ENCODE measurements around the gene SECISBP2.
A peak's percentile ranks its signal among the peaks of the same experiment; 100 is the strongest.
"Not testable (repeated sequence)": the region's sequence is repeated elsewhere in the genome, so short reads cannot be mapped to it uniquely, and the experiment has no call there.

SECISBP2 gene

GRCh38 chr9:89365532-89365912 lies 47.2 kb downstream of the SECISBP2 start:
- no peak for DNase-seq

DNA sequence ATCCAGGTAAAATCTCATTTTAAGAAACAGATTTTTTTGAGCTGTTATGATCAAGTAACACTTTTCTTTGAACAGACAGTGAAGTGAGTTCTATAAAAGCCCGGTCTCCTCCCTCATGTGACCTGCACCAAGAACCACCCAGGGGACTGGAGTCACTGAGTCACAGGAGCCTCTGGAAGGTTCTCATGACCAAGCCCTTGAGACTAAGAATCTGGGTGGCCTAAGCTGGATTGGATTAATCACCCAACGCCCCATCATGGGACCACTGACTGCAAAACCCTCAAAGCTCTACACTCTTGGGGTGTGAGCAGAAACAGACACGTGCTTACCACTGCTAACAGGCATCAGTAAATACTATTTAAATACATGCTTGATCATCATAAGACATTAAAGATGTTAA lies 48.4 kb downstream of the SECISBP2 start:
- DNase-seq: no peak

DNA sequence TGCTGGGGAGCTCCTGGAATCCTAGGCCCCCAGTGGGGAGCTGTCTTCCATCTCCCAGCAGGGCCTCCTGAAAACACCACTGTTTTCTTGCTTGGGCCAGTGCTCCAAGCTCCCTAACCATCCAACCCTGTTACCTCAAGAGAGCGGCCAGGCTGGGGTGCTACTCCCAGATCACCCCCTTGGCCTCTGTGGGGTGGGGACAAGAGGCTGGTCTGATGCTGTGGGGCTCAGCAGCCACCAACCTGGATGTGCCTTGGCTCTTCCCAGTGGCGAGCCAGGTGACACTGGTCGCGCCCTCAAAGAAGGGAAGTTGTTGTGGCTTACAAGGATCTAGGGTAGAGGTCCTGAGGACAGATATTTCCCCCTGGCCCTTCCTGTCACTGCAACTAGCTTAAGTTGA lies 49.0 kb downstream of the SECISBP2 start:
- no peak for DNase-seq

GRCh38 chr9:89367726-89368437 lies 49.6 kb downstream of the SECISBP2 start:
- no peak for DNase-seq

- no peak for DNase-seq
Measured at GRCh38 chr9:89368550-89368949, 50.2 kb downstream of the SECISBP2 start.

GRCh38 chr9:89368978-89369377 lies 50.7 kb downstream of the SECISBP2 start:
- DNase-seq: no peak

- no peak for DNase-seq
Measured at GRCh38 chr9:89370593-89370992, 52.3 kb downstream of the SECISBP2 start.

DNA sequence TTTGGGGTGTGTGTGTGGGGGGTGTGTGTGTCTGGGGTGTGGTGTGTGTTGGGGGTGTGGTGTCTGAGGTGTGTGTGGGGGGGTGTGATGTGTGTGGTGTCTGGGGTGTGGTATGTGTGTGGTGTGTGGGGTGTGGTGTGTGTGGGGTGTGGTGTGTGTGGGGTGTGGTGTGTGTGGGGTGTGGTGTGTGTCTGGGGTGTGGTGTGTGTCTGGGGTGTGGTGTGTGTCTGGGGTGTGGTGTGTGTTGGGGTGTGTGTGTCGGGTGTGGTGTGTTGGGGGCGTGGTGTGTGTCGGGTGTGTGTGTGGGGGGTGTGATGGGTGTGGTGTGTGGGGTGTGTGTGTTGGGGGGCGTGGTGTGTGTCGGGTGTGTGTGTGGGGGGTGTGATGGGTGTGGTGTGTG lies 53.5 kb downstream of the SECISBP2 start:
- DNase-seq: not testable (repeated sequence)

DNA sequence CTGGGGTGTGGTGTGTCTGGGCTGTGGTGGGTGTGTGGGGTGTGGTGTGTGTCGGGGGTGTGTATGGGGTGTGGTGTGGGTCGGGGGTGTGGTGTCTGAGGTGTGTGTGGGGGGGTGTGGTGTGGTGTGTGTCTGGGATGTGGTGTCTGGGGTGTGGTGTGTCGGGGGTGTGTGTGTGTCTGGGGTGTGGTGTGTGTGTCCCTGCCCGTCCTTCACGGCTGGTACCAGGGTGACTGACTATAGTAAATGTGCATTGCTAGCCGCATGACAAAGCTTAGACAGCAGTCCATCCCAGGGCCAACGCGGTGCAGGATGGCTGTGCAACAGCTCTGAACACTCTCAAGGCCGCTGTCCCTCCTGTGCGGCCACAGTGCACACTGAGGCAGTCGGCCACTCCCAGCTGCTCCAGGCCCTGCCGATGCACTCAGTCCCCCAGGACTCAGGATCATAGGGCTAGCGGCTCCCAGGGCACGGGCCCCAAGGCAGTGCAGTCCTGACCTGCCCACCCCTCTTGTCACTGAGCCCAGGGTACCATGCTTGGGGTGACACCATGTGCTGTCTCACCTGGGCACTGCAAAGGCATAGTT lies 54.0 kb downstream of the SECISBP2 start:
- peak; percentile 21 for DNase-seq

- DNase-seq: no peak
Measured at GRCh38 chr9:89372979-89373378, 54.7 kb downstream of the SECISBP2 start.

- DNase-seq: no peak
Measured at GRCh38 chr9:89374176-89374575, 55.9 kb downstream of the SECISBP2 start.

DNA sequence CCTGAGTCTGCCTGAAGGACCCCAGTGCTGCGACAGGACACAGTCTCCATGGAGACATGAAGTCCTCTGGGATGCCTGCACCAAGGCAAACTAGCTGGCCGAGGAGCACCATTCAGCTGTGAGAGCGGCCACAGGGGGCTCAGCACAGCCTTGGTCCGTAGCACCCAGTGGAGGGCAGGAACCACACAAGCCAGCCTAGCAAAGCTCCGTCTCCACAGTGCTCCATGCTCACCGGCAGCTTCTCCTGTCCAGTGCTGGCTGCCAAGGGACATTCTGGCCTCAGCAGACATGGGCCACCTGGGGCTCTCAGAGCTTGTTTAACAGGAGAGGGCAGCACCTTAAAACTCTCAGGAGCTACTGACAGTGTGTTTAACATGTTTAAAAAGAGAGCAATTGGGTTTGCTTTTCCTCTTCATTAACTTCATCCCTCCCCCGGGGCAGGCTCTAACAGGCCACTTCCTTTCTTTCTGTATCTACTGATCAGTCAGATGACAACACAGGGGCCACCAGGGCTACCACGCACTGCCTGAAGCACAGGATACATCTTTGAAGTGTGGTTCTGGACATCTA lies 57.0 kb downstream of the SECISBP2 start:
- no peak for DNase-seq

DNA sequence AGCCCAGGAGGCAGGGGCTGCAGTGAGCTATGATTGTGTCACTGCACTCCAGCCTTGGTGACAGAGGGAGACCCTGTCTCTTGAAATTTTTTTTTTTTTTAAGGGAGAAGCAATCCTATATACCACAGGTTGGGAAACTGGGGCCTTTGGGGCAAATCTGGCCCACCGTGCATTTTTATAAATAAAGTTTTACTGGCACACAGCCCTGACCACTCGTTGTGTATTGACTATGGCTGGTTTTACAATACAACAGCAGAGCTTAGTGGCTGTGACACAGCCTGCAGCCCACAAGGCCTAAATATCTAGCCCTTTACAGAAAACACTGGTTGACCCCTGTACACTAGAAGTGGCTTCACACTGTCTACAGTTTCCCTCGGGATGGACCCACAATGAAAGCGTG lies 58.0 kb downstream of the SECISBP2 start:
- no peak for DNase-seq

DNA sequence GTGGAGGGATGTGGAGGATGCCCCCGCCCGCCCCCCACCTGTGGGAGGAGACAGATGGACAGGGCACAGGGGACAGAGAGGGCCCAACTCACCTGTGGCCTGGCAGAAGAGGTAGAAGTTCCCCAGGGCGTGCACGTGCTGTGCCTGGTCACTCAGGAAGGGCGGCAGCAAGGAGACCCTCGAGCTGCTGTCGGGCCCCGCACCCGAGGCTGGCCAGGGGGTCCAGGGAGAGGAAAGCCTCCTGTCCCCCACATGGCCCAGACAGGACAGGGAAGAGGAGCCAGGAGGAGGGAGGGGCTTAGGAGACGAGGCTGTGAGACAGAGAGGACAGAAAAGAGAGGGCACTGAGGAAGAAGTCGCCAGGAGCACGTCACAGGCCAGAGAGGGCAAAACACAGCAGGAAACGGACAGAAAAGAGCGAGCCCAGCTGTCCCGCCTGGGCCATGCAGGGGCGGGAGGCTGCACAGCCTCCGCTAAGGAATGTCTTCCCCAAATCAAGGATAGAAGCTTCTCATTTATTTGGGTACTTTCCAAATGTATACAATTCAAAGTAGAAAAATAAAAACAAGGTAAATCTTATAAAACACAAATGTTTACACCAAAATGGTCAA lies 58.5 kb downstream of the SECISBP2 start:
- DNase-seq: no peak

GRCh38 chr9:89377411-89377810 lies 59.1 kb downstream of the SECISBP2 start:
- no peak for DNase-seq

DNA sequence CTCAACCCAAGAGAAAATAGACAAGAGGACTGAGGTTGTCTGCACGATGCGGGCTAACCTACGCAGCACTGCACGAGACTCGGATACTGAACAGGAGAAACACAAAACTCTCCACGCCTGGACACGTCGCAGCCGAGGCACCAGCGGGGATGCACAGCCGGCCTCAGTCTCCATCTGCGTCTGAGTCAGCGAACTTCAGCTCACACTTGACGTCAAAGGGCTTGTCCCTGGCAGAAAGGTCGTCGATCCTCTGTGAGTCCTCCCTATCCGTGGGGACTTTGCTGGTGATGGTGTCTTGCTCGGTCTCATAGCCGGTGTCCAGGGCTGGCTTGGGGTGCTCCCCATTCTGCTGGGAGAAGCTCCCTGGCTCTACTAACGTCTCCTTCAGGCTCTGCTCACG lies 60.2 kb downstream of the SECISBP2 start:
- DNase-seq: no peak

DNA sequence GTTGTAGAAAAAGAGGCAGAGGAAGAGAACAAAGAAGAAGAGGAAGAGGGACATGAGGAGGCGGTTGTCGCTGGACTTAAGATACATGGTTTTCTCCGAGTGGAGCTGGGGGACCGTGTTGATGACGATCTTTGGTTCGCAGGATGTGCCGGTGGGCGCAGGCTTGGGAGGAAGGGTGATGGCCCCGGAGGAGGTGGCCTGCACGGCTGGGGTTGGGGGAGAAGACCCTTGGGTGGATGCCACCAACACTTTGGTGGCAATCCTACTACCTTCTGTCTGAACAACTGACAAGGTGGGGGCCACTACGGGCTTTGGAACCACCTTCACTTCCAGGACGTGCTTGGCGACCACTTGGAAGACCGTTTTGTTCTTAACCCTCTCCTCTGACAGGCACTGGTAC lies 60.7 kb downstream of the SECISBP2 start:
- DNase-seq: no peak

DNA sequence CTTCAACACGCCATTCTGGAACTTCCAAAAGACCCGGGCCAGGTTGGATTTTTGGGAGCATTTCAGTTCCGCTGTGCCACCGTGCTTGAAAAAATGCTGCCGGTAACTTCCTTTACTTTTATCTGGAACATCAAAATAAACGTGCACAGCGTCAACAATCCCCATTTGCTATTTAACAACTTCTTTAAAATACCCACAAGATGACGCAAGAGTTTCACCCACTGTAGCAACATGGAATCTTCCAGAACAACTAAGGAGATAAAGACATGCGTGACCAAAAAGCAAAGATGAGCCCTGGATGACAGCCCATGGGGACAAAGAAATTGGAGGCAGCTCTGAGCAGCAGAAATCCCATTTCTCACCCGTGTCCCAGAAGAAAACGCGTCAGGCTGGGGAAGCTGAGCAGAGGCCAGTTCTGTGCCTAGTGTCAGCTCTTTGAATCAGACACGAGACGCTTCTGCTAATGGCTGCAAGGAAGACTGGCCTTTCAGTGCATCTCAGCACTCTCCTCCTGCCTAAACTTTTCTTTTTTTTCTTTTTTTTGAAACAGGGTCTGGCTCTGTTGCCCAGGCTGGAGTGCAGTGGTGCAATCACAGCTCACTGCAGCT lies 61.3 kb downstream of the SECISBP2 start:
- DNase-seq: no peak

GRCh38 chr9:89380437-89381307 lies 62.4 kb downstream of the SECISBP2 start:
- peak; percentile 58 for DNase-seq

- no peak for DNase-seq
Measured at GRCh38 chr9:89381308-89381609, 63.0 kb downstream of the SECISBP2 start.

DNA sequence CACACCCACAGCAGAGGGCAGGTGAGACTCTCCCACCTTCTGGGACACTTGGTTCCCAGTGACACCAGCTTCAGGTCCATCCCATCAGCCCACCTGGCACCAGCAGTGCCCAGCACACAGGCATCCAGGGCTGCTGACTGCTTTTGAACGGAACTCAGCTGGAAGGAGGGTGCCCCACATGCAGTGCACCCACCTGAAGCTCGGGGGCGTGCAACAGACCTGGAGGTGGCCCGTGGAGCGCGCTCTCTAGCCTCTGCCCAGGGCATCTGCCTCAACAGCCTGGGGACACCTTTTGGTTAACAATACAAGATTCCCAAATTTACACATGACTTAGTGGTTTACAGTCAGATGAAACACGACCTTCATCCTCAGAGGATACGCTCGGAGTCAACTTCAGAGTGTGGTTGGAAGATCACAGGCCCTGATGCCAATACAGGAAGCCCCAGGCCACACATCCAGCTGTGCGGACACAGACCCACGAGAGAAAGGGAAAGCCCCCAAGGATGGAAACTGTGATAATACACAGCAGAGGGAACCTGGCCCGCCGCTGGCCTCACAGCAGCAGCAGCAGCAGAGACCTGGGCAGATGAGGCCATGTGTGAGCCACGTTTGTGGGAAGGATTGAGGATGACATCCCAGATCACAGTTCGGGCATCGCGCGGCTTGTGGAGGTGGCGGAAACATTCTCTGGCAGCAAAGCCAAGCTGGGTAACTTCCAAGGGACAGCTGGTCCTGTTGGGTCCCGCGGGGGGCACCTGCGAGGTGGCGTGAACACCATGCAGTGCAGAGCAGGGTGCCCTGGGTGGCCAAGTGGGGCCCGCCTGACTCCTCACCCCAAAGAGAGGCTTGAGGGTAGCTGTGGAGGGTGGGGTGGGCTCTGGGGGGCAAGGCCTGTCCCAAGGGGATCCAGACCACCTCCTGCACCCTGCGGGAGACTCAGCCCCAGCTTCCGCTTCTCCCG lies 64.0 kb downstream of the SECISBP2 start:
- no peak for DNase-seq

Data from NCI-H82 (cell line).